Activated effector memory CD4-positive, alpha-beta T cell treated with Interleukin-2 at 50 U/mL for 16 hours (primary cell): ENCODE data around the gene VSIG10.
"Not testable (repeated sequence)": the region's sequence is repeated elsewhere in the genome, so short reads cannot be mapped to it uniquely, and the experiment has no call there.

Experiments used
- DNase-seq: peaks from one replicate; pipeline ENCODE4 v3.0.0-alpha.2; 2020

The VSIG10 gene

DNA sequence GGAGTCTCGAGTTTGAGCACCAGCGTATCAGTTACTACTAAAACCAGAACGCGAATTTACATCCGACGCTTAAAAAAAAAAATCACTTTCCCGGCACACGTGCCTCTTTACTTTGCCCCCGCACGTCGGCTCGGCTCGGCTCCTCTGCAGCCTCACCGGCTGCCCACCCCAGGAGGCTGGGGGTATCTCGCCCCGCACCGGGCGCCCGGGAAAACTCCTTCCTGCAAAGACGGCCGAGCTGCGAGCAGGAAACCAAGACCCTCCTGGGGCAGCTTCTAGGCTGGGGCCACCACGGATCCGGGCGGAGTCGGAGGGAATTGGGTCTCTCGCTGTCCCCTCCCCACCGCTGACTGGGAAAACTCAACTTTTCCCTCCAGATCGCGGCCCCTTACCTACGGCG is 610 bp downstream of the VSIG10 start:
- no peak for DNase-seq

- DNase-seq = no peak
Measured at GRCh38 chr12:118102609-118103008, 1.2 kb downstream of the VSIG10 start.

- no peak for DNase-seq
Measured at GRCh38 chr12:118102070-118102469, 1.7 kb downstream of the VSIG10 start.

GRCh38 chr12:118101051-118101450 is 2.8 kb downstream of the VSIG10 start:
- DNase-seq = no peak

DNA sequence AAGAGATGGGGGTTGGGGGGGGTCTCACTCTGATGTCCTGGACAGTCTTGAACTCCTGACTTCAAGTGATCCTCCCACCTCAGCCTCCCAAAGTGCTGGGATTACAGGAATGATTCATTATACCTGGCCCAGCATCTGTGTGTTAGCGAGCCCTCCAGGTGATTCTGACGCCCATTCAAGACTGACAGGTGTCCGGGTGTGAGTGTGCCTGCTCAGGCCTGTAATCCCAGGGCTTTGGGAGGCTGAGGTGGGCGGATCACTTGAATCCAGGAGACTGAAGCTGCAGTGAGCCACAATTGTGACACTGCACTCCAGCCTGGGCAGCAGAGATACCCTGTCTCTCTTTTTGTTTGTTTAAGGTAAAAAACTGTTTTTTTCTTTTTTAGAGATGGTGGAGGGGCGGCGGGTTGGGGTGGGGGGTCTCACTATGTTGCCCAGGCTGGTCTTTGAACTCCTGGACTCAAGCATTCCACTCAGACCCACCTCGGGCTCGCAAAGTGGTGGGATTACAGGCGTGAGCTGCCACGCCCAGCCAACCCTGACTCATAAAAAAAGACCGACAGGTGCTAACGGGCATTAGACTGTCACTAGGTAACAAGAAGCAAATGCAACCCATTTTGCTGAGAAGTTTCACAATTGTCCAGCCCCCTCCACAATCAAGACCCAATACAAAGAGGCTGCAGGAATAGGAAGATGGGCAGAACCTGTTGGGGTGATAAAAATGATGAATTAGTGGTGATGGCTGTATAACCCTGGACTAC is 4.7 kb downstream of the VSIG10 start:
- no peak for DNase-seq

GRCh38 chr12:118098401-118098800 is 5.4 kb downstream of the VSIG10 start:
- no peak for DNase-seq

DNA sequence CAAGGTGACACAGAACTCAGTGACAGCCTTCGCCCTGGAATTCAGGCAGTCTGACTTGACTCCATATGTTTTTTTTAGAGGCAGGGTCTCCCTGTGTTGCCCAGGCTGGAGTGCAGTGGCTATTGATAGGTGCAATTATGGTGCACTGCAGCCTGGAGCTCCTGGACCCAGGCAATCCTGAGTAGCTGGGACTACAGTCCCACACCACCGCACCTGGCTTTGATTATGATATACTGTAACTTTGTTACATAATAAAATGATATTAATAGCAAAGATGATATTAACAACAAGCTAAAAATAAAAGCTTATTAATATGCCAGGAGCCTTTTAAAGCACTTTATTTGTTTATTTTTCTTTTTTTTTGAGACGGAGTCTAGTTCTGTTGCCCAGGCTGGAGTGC is 9.8 kb downstream of the VSIG10 start:
- DNase-seq = no peak

GRCh38 chr12:118089782-118090181 is 14.0 kb downstream of the VSIG10 start:
- DNase-seq = no peak

- no peak for DNase-seq
Measured at GRCh38 chr12:118082161-118082560, 21.6 kb downstream of the VSIG10 start.

GRCh38 chr12:118081521-118081920 is 22.3 kb downstream of the VSIG10 start:
- not testable (repeated sequence) for DNase-seq

- no peak for DNase-seq
Measured at GRCh38 chr12:118073768-118074167, 30.0 kb downstream of the VSIG10 start.

- no peak for DNase-seq
Measured at GRCh38 chr12:118070650-118071049, 33.2 kb downstream of the VSIG10 start.

GRCh38 chr12:118068445-118068844 is 35.4 kb downstream of the VSIG10 start:
- DNase-seq = no peak

- no peak for DNase-seq
Measured at GRCh38 chr12:118065380-118065779, 38.4 kb downstream of the VSIG10 start.

- no peak for DNase-seq
Measured at GRCh38 chr12:118064608-118065007, 39.2 kb downstream of the VSIG10 start.

DNA sequence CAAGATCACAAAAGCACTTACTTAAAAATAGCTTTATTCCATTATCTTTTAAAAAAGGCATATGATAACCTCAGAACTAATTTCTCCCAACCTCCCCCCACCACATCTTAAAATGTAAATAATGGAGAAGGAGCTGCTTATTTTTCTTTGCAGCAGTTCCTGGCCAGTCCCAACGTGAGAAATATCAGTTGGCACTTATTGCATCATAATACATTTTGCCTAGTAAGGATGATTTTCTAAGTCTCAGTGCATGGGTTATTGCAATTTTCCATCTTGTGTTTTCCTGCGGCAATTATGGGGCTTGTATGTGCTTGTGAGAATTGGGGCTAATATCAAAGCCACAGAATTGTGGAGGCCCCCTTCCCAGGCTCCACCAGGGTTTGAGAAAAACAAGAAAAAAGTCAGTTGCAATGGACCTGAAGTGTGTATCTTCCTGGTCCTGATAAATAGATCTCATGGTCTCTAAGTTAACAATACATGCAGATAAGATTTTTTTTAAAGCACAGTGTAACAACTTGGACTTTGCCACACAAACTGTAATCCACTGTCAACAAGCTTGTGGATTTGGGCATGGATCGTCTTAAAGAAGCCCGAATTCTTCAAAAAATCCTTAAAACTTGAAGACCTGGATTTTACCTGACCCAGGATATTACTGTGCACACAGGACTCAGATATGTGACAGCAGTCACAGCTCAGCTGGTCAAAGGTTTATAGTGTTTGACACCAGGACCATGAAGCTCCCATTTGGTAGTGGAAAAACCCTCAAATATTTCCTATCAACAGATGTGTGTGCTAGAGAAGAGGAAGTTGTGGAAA is 40.0 kb downstream of the VSIG10 start:
- no peak for DNase-seq

DNA sequence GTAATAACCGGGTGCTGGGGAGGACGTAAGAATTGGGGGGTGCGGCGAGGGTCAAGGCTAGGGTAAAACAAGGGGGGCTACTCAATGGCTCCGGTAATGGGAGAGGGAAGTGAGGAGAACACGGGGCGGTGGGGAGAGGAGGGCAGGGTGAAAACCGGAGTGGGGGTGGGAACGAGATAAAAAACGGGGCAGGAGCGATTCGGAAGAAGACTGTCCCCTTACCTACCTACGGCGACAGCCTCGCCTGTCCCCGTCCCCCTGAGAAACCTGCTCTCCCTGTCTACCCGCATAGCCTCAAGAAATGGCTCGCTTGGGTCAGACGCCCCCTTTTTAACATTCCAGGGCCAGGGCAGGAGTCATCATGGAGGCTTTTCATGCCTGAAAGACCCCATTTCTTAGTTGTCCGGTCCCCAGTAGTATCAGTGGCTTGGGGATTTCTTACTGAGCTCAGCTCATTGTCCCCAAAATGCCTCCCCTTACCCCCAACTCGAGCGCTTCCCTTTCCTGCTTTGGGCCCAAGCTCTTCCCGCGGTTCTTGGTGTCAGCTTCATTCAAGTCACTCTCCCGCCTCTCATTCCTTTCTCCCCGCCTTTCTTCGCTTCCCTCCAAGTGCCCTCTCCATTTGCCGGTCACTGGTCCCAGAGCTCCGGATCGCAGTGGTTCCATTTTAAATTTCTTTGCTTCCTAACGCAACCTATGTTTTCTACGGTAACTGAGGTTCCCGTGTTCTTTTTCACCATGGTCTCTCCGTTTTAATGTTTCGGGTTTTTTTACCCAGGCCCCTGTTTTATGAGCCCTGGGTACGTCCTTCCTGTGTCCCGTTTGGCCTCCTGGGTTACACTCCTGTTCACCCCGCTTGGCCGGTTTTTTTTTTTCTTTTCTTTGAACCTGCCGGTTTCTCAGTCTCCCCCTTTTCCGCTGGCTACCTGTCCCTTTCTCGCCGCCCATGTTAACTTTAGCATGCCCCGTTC is 41.7 kb downstream of the VSIG10 start:
- no peak for DNase-seq

GRCh38 chr12:118061011-118061872 is 42.6 kb downstream of the VSIG10 start, which contains the start of gene WSB2:
Gene WSB2 (minus strand): TSS chr12:118061179. CDS start chr12:118061048, 131 bp downstream.
- peak; percentile 33 for DNase-seq

GRCh38 chr12:118060301-118061010 is 43.4 kb downstream of the VSIG10 start:
- peak; percentile 18 for DNase-seq

GRCh38 chr12:118059341-118060191 is 44.2 kb downstream of the VSIG10 start:
- no peak for DNase-seq
